CD4-positive, alpha-beta T cell treated with Interleukin-6 for 4 hours (primary cell): Measurements from ENCODE around the gene WDR82.

Experiments used
- DNase-seq: peaks from one replicate; pipeline ENCODE4 v3.0.0-alpha.2; 2020; ENCODE audit warnings: mixed read lengths

WDR82 gene

GRCh38 chr3:52221563-52222318 is 56.7 kb downstream of the WDR82 start:
- peak; percentile 82 for DNase-seq

GRCh38 chr3:52221141-52221562 is 57.3 kb downstream of the WDR82 start:
- peak; percentile 2 for DNase-seq

GRCh38 chr3:52220380-52221026 is 57.9 kb downstream of the WDR82 start:
- peak; percentile 92 for DNase-seq

- DNase-seq: no peak
These were observed 59.4 kb downstream of the WDR82 start for GRCh38 chr3:52218937-52219650.

GRCh38 chr3:52218454-52218853 is 60.0 kb downstream of the WDR82 start:
- DNase-seq: peak; percentile 67

- no peak for DNase-seq
These were observed 60.4 kb downstream of the WDR82 start for GRCh38 chr3:52218026-52218425.

GRCh38 chr3:52217409-52217805 is 61.0 kb downstream of the WDR82 start:
- peak; percentile 60 for DNase-seq

GRCh38 chr3:52216585-52217408 is 61.7 kb downstream of the WDR82 start:
- DNase-seq: peak; percentile 89

GRCh38 chr3:52215351-52215750 is 63.1 kb downstream of the WDR82 start:
- no peak for DNase-seq

GRCh38 chr3:52213901-52214300 is 64.5 kb downstream of the WDR82 start:
- DNase-seq: no peak

GRCh38 chr3:52213005-52213404 is 65.4 kb downstream of the WDR82 start:
- no peak for DNase-seq

GRCh38 chr3:52211268-52211891 is 67.1 kb downstream of the WDR82 start:
- no peak for DNase-seq

GRCh38 chr3:52210550-52211046 is 67.9 kb downstream of the WDR82 start:
- DNase-seq: no peak

GRCh38 chr3:52210037-52210436 is 68.4 kb downstream of the WDR82 start:
- no peak for DNase-seq

- no peak for DNase-seq
These were observed 69.9 kb downstream of the WDR82 start for GRCh38 chr3:52208556-52208955.

- no peak for DNase-seq
These were observed 72.6 kb downstream of the WDR82 start for GRCh38 chr3:52205727-52206372.
